Liver (tissue), 9 donors: ENCODE data around the gene HOXB3. TPM values are rescaled to one million over a fixed set of nuclear protein-coding genes. Genes with fewer than 3 reads are reported as not detected.

Source experiments
- DNase-seq: peaks from one replicate; pipeline ENCODE4 v3.0.0-alpha.2; 2017; ENCODE audit warnings: low spot score
- H3K27ac ChIP-seq, 2 donors: one replicate each; pipeline ENCODE4 v1.7.0; 2013; ENCODE audit warnings: inconsistent platforms in 2 of 2, low read length in 2 of 2, control low read depth in 1 of 2, low read depth in 1 of 2, mild to moderate bottlenecking in 1 of 2
- H3K27me3 ChIP-seq, 4 donors: one replicate each; pipeline versions ENCODE4 v1.6.1 to v1.7.0; 2013; ENCODE audit warnings: low read length in 3 of 4, inconsistent platforms in 1 of 4, mild to moderate bottlenecking in 1 of 4, moderate library complexity in 1 of 4; ENCODE audit not compliant: control insufficient read depth in 4 of 4, insufficient read depth in 4 of 4
- H3K36me3 ChIP-seq, 4 donors: one replicate each; pipeline versions ENCODE4 v1.6.1 to v1.7.0; 2013; ENCODE audit warnings: low read length in 3 of 4, mild to moderate bottlenecking in 3 of 4, low read depth in 1 of 4, moderate library complexity in 1 of 4; ENCODE audit not compliant: control insufficient read depth in 4 of 4, insufficient read depth in 3 of 4
- H3K4me1 ChIP-seq, 4 donors: one replicate each; pipeline versions ENCODE4 v1.6.1 to v1.7.0; 2013; ENCODE audit warnings: low read length in 3 of 4, mild to moderate bottlenecking in 3 of 4, moderate library complexity in 1 of 4; ENCODE audit not compliant: control insufficient read depth in 4 of 4, insufficient read depth in 4 of 4
- H3K4me3 ChIP-seq, 3 donors: one replicate each; pipeline versions ENCODE4 v1.6.1 to v1.7.0; 2013; ENCODE audit warnings: low read length in 3 of 3, control low read depth in 1 of 3, low read depth in 1 of 3, mild to moderate bottlenecking in 1 of 3
- H3K9ac ChIP-seq, 2 donors: one replicate each; pipeline ENCODE4 v1.7.0; 2013; ENCODE audit warnings: low read length in 2 of 2, mild to moderate bottlenecking in 2 of 2, moderate library complexity in 2 of 2, control low read depth in 1 of 2, low read depth in 1 of 2
- H3K9me3 ChIP-seq, 4 donors: one replicate each; pipeline versions ENCODE4 v1.6.1 to v1.7.0; 2013; ENCODE audit warnings: low read length in 3 of 4; ENCODE audit not compliant: control insufficient read depth in 4 of 4
- EGR1 ChIP-seq, 2 donors: IDR thresholded peaks; 2 replicates each; pipeline ENCODE4 v1.6.1; 2016 to 2018; ENCODE audit warnings: antibody characterized with exemption in 2 of 2, low read depth in 2 of 2
- FOXA1 ChIP-seq: IDR thresholded peaks from 2 replicates; pipeline ENCODE4 v1.6.1; 2016; ENCODE audit warnings: antibody characterized with exemption
- FOXA2 ChIP-seq: IDR thresholded peaks from 2 replicates; pipeline ENCODE4 v1.6.1; 2016; ENCODE audit warnings: antibody characterized with exemption
- GABPA ChIP-seq, 2 donors: IDR thresholded peaks in 1 of 2; conservative IDR thresholded peaks in 1 of 2; 2 replicates each; pipeline ENCODE4 v1.6.1; 2016; ENCODE audit warnings: antibody characterized with exemption in 2 of 2, mild to moderate bottlenecking in 1 of 2, moderate library complexity in 1 of 2
- HNF4A ChIP-seq, 2 donors: conservative IDR thresholded peaks; 2 replicates each; pipeline ENCODE4 v1.6.1; 2016; ENCODE audit warnings: antibody characterized with exemption in 2 of 2, mild to moderate bottlenecking in 2 of 2
- JUND ChIP-seq, 2 donors: IDR thresholded peaks; 2 replicates each; pipeline ENCODE4 v1.6.1; 2016; ENCODE audit warnings: antibody characterized with exemption in 2 of 2
- RAD21 ChIP-seq, 2 donors: IDR thresholded peaks; 2 replicates each; pipeline ENCODE4 v1.6.1; 2016; ENCODE audit warnings: antibody characterized with exemption in 2 of 2, mild to moderate bottlenecking in 2 of 2
- SP1 ChIP-seq: IDR thresholded peaks from 2 replicates; pipeline ENCODE4 v1.6.1; 2018; ENCODE audit warnings: antibody characterized with exemption, mild to moderate bottlenecking
- TAF1 ChIP-seq: conservative IDR thresholded peaks from 2 replicates; pipeline ENCODE4 v1.6.1; 2016; ENCODE audit warnings: antibody characterized with exemption, mild to moderate bottlenecking
- YY1 ChIP-seq: IDR thresholded peaks from 2 replicates; pipeline ENCODE4 v1.6.1; 2016; ENCODE audit warnings: antibody characterized with exemption, mild to moderate bottlenecking
- WGBS: extraction: QIAGEN DNeasy Blood & Tissue Kit; methylation state at CpG from one replicate; pipeline ENCODE4 v1.1.7; 2013; 5-methylcytosine and 5-hydroxymethylcytosine counted together
- polyA plus RNA-seq, 2 donors: library from polyadenylated mRNA; stranded (reverse) in 1 of 2; unstranded in 1 of 2; fragments of 200-250 nt in 1 of 2; fragments of >200 nt in 1 of 2; fragmentation: Nextera tagmentation in 1 of 2; extraction: Ambion mirVana in 1 of 2; gene quantifications; one replicate each; pipeline versions ENCODE4 v1.2.1 to v1.2.3, GENCODE V29; 2013 to 2015
- total RNA-seq, 2 donors: library from RNA; depleted of rRNA; stranded (reverse); fragments of >200 nt; gene quantifications; one replicate each; pipeline ENCODE4 v1.2.3, GENCODE V29; 2014
- TF ChIP-seq, protein P1 (sequence below): IDR thresholded peaks from 2 replicates; pipeline ENCODE4 v1.6.1; 2016; ENCODE audit warnings: antibody characterized with exemption, mild to moderate bottlenecking
- TF ChIP-seq, protein P2 (sequence below): IDR thresholded peaks from 2 replicates; pipeline ENCODE4 v1.6.1; 2016; ENCODE audit warnings: antibody characterized with exemption
- TF ChIP-seq, protein P3 (sequence below): fragments of 150-350 bp; IDR thresholded peaks from 2 replicates; pipeline ENCODE4 v1.5.1; 2017; ENCODE audit warnings: improper control_type of control experiment, low read depth, low read length; ENCODE audit not compliant: missing input control
- TF ChIP-seq, protein P4 (sequence below): IDR thresholded peaks from 2 replicates; pipeline ENCODE4 v1.6.1; 2016; ENCODE audit warnings: antibody characterized with exemption
- TF ChIP-seq, protein P5 (sequence below): IDR thresholded peaks from 2 replicates; pipeline ENCODE4 v1.6.1; 2016; ENCODE audit warnings: antibody characterized with exemption
- donor health status: healthy.
- donor health status: healthy.
- donor health status: healthy.
- donor health status: healthy.
- donor health status: healthy.

The HOXB3 gene
- total and polyA plus RNA-seq, 4 donors: 0.75 to 2.2 (median 1.2) TPM

DNA sequence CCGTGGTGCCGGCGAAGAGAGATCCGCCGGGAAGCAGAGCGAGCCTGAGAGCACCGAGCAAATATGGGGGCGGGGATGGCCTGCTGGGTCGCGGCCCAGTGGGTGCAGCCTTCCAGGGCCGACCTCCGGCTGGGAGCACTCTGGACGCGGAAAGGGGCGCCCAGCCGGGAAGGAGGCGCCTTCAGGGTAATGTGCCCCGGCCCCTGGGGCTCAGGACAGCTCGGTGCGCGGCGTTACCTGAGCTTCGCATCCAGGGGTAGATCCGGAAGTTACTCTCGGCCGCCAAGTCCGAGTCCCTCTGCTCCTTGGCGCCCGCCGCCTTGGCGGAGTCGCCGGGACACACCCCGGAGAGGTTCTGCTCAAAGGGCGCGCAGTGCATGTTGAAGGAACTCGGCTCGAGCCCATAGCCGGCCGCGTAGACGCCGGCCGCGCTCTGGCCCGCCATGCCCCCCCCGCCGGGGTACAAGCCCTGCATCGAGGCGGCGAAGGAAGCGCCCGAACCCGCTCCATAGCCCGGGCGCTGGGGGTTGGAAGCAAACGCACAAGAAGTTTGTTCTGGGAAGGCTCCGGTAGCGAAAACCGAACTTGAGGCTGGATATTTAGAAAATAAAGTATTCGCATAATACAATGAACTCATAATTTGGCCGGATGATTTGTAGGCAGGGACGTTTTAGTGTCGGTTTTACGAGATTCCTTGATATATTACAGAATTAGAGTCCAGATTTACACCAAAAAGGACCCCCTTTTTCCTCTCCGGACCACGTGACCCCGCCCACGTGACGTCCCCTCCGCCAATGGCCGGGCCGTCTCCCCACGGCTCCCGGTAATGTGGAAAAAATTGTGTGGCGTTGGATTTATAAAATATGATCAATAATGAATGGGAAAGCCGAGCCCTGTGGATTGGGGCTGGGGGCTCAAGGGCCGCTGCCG lies 20.5 kb upstream of the HOXB3 start, which contains the start of gene HOXB7:
TSS of gene HOXB7 (minus strand) at position 736 of the 930 bp plus-strand sequence. CDS start at position 637, 99 bp downstream.
- TF ChIP-seq, protein P1, sequence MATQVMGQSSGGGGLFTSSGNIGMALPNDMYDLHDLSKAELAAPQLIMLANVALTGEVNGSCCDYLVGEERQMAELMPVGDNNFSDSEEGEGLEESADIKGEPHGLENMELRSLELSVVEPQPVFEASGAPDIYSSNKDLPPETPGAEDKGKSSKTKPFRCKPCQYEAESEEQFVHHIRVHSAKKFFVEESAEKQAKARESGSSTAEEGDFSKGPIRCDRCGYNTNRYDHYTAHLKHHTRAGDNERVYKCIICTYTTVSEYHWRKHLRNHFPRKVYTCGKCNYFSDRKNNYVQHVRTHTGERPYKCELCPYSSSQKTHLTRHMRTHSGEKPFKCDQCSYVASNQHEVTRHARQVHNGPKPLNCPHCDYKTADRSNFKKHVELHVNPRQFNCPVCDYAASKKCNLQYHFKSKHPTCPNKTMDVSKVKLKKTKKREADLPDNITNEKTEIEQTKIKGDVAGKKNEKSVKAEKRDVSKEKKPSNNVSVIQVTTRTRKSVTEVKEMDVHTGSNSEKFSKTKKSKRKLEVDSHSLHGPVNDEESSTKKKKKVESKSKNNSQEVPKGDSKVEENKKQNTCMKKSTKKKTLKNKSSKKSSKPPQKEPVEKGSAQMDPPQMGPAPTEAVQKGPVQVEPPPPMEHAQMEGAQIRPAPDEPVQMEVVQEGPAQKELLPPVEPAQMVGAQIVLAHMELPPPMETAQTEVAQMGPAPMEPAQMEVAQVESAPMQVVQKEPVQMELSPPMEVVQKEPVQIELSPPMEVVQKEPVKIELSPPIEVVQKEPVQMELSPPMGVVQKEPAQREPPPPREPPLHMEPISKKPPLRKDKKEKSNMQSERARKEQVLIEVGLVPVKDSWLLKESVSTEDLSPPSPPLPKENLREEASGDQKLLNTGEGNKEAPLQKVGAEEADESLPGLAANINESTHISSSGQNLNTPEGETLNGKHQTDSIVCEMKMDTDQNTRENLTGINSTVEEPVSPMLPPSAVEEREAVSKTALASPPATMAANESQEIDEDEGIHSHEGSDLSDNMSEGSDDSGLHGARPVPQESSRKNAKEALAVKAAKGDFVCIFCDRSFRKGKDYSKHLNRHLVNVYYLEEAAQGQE: no peak
- no peak for TF ChIP-seq HNF4A (conservative IDR thresholded peaks at IDR 0.05)
- no peak for TF ChIP-seq RAD21 (IDR thresholded peaks at IDR 0.05)
- TF ChIP-seq TAF1: no peak
- no peak for TF ChIP-seq SP1
- no peak for TF ChIP-seq EGR1 (IDR thresholded peaks at IDR 0.05; ENCODE audit: low read depth in 2 of 2)
- TF ChIP-seq, protein P2, sequence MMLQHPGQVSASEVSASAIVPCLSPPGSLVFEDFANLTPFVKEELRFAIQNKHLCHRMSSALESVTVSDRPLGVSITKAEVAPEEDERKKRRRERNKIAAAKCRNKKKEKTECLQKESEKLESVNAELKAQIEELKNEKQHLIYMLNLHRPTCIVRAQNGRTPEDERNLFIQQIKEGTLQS: no peak
- TF ChIP-seq JUND (IDR thresholded peaks at IDR 0.05): no peak
- WGBS: 4% methylated on average over 79 of the region's 79 CpGs
- Histone ChIP-seq H3K4me1 (peaks cover 0 to 20% (median 9%) of the 10 kb centered on the region in 4 donors), H3K9me3 (no peaks in the 10 kb centered on the region), H3K36me3 (no peaks in the 10 kb centered on the region), H3K27me3 (peaks cover 6 to 34% (median 9%) of the 10 kb centered on the region in 4 donors), H3K9ac (no peak within 1 kb of the TSS), H3K4me3 (peak within 1 kb of the TSS in 2 of 3 donors; percentile 32 to 45), H3K27ac (no peak within 1 kb of the TSS)
- DNase-seq: no peak

DNA sequence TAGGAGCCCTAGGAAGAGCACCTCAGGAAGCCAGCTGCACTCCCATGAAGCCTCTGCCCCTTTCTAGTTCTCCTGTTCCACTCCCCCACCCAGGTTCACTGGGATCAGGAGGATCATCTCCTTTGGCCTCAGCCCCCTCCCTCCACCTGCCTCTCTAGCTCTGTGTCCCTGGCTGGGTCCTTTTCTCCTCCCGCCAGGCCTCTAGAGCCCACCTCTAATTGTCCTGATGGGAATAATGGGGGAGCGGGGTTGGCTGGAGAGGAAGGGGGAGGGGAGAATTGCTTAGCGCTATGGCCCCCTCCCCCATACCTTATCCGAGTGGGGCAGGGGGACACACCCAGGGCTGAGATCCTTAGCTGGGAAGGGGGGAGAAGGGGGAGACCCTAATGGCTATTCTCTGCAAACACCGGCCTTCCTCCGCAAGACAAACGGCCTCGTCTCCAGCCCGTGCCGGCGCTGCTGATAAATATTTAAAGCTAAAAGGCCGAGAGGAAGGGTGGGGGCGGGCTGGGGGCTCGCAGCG lies 19.8 kb upstream of the HOXB3 start:
- H3K27ac ChIP-seq: no peak overlapping the region
- H3K9ac ChIP-seq: no peak overlapping the region
- no peaks in the 10 kb centered on the region for H3K9me3 ChIP-seq
- DNase-seq: no peak
- H3K27me3 ChIP-seq: peaks cover 6 to 32% (median 11%) of the 10 kb centered on the region in 4 donors
- H3K36me3 ChIP-seq: no peaks in the 10 kb centered on the region
- WGBS: 7% methylated on average over 15 of the region's 15 CpGs
- H3K4me1 ChIP-seq: peaks cover 0 to 20% (median 9%) of the 10 kb centered on the region in 4 donors
- TF ChIP-seq, protein P3, sequence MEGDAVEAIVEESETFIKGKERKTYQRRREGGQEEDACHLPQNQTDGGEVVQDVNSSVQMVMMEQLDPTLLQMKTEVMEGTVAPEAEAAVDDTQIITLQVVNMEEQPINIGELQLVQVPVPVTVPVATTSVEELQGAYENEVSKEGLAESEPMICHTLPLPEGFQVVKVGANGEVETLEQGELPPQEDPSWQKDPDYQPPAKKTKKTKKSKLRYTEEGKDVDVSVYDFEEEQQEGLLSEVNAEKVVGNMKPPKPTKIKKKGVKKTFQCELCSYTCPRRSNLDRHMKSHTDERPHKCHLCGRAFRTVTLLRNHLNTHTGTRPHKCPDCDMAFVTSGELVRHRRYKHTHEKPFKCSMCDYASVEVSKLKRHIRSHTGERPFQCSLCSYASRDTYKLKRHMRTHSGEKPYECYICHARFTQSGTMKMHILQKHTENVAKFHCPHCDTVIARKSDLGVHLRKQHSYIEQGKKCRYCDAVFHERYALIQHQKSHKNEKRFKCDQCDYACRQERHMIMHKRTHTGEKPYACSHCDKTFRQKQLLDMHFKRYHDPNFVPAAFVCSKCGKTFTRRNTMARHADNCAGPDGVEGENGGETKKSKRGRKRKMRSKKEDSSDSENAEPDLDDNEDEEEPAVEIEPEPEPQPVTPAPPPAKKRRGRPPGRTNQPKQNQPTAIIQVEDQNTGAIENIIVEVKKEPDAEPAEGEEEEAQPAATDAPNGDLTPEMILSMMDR: no peak
- TF ChIP-seq TAF1: no peak
- no peak for TF ChIP-seq FOXA2
- no peak for TF ChIP-seq FOXA1
- TF ChIP-seq, protein P4, sequence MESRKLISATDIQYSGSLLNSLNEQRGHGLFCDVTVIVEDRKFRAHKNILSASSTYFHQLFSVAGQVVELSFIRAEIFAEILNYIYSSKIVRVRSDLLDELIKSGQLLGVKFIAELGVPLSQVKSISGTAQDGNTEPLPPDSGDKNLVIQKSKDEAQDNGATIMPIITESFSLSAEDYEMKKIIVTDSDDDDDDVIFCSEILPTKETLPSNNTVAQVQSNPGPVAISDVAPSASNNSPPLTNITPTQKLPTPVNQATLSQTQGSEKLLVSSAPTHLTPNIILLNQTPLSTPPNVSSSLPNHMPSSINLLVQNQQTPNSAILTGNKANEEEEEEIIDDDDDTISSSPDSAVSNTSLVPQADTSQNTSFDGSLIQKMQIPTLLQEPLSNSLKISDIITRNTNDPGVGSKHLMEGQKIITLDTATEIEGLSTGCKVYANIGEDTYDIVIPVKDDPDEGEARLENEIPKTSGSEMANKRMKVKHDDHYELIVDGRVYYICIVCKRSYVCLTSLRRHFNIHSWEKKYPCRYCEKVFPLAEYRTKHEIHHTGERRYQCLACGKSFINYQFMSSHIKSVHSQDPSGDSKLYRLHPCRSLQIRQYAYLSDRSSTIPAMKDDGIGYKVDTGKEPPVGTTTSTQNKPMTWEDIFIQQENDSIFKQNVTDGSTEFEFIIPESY: no peak
- no peak for TF ChIP-seq YY1
- TF ChIP-seq, protein P1: no peak
- no peak for TF ChIP-seq GABPA (IDR thresholded peaks at IDR 0.05 in 1 of 2, conservative IDR thresholded peaks at IDR 0.05 in 1 of 2)
- TF ChIP-seq, protein P2: no peak
- TF ChIP-seq, protein P5, sequence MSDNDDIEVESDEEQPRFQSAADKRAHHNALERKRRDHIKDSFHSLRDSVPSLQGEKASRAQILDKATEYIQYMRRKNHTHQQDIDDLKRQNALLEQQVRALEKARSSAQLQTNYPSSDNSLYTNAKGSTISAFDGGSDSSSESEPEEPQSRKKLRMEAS: no peak
- TF ChIP-seq EGR1 (IDR thresholded peaks at IDR 0.05; ENCODE audit: low read depth in 2 of 2): no peak
- peak overlapping the region in 1 of 3 donors; percentile 45 for H3K4me3 ChIP-seq
